ENCODE measurements around the gene MANSC4. TPM values are rescaled to one million over a fixed set of nuclear protein-coding genes. Genes with fewer than 3 reads are reported as not detected.

MANSC4 gene
- total and polyA plus RNA-seq, 9 donors: 0.10 to 0.36 (median 0.25) TPM; not detected in 4

- H3K36me3 ChIP-seq: no peaks in the 10 kb centered on the region
- H3K27me3 ChIP-seq: no peaks in the 10 kb centered on the region
- no peaks in the 10 kb centered on the region for H3K9me3 ChIP-seq
- no peak overlapping the region for H3K4me3 ChIP-seq
- no peak overlapping the region for H3K27ac ChIP-seq
- TF ChIP-seq EP300 (IDR thresholded peaks at IDR 0.05) (no peak), POLR2A (IDR thresholded peaks at IDR 0.05) (no peak)
- TF ChIP-seq, protein P1, sequence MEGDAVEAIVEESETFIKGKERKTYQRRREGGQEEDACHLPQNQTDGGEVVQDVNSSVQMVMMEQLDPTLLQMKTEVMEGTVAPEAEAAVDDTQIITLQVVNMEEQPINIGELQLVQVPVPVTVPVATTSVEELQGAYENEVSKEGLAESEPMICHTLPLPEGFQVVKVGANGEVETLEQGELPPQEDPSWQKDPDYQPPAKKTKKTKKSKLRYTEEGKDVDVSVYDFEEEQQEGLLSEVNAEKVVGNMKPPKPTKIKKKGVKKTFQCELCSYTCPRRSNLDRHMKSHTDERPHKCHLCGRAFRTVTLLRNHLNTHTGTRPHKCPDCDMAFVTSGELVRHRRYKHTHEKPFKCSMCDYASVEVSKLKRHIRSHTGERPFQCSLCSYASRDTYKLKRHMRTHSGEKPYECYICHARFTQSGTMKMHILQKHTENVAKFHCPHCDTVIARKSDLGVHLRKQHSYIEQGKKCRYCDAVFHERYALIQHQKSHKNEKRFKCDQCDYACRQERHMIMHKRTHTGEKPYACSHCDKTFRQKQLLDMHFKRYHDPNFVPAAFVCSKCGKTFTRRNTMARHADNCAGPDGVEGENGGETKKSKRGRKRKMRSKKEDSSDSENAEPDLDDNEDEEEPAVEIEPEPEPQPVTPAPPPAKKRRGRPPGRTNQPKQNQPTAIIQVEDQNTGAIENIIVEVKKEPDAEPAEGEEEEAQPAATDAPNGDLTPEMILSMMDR (IDR thresholded peaks at IDR 0.05): no peak
- H3K4me1 ChIP-seq (ENCODE audit: insufficient read depth): no peaks in the 10 kb centered on the region
- intact Hi-C loops (cut with DNase I): no loop called here
- WGBS, 3 donors: 79 to 85% (median 79%) methylated on average over 1 of the region's 1 CpG
- no peak for DNase-seq
These were observed 56.8 kb downstream of the MANSC4 start for GRCh38 chr12:27723212-27723611.

Small RNA genes within 50 kb of the gene (small RNA-seq; reads per million reads assigned to genes)
- gene RF00019 (not detected), gene RF02271 (not detected)

Other genes with a start within 250 kb of the MANSC4 start
- gene REP15, start 83.8 kb downstream of the MANSC4 start, total RNA-seq: 1 to 10 TPM in 6 of 7 donors, under 1 TPM in 1; 0.57 to 3.5 (median 2.1) TPM
- gene REP15, start 83.8 kb downstream of the MANSC4 start, polyA plus RNA-seq: 1 to 10 TPM; 2.5 to 3.1 TPM
- gene MRPS35, start 69.4 kb downstream of the MANSC4 start, total RNA-seq: 10 to 100 TPM; 27.9 to 44.4 (median 35.5) TPM
- gene MRPS35, start 69.4 kb downstream of the MANSC4 start, polyA plus RNA-seq: 10 to 100 TPM; 23.3 to 43.4 TPM
- gene KLHL42, start within 50 bp of the MANSC4 start, total RNA-seq: 10 to 100 TPM; 10.1 to 28.4 (median 18.9) TPM
- gene KLHL42, start within 50 bp of the MANSC4 start, polyA plus RNA-seq: 10 to 100 TPM in 1 of 2 donors, 1 to 10 TPM in 1; 7.0 to 16.4 TPM
- 1 to 10 TPM in 3 of 7 donors, under 1 TPM in 4; 0.50 to 4.3 (median 0.72) TPM for gene PTHLH, start 192.5 kb upstream of the MANSC4 start, total RNA-seq
- gene PTHLH, start 192.5 kb upstream of the MANSC4 start, polyA plus RNA-seq: 1 to 10 TPM in 1 of 2 donors, under 1 TPM in 1; 0.77 to 2.7 TPM